Peyer's patch (tissue), 4 donors: ENCODE measurements around the gene CPO.

ENCODE experiments used
- POLR2A ChIP-seq, 2 donors: fragments of 450-650 bp; IDR thresholded peaks; one replicate each; pipeline ENCODE4 v1.5.1; 2017; ENCODE audit warnings: antibody characterized with exemption in 2 of 2, mild to moderate bottlenecking in 2 of 2, moderate library complexity in 2 of 2
- TF ChIP-seq, protein P1 (sequence below), 6 experiments: fragments of 450-650 bp in 4 of 6; fragments of 200-600 bp in 2 of 6; sonication (generic) in 1 of 6; IDR thresholded peaks; one replicate each; pipeline ENCODE4 v1.5.1; 2017 to 2019; ENCODE audit warnings: antibody characterized with exemption in 6 of 6, mild to moderate bottlenecking in 3 of 6, moderate library complexity in 1 of 6

DNA sequence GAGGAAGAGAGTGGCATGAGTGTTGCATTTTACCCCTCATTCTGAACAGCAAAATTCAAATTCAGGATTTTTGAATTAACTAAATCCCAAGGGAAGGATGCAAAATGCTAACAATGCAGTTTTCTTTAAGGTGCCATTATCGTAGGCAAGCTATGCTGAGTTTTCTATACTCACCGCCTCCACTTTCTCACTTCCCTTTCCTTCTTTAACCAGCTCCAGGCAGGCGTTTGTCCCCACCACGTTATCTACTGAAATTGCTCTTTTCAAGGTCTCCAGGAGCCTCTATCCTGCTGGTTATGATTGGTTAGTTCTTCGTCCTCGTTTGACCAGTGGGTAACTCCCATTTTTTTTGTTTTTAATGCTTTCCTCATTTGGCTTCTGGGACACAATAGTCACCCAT lies 1.8 kb upstream of the CPO start:
- TF ChIP-seq, protein P1, sequence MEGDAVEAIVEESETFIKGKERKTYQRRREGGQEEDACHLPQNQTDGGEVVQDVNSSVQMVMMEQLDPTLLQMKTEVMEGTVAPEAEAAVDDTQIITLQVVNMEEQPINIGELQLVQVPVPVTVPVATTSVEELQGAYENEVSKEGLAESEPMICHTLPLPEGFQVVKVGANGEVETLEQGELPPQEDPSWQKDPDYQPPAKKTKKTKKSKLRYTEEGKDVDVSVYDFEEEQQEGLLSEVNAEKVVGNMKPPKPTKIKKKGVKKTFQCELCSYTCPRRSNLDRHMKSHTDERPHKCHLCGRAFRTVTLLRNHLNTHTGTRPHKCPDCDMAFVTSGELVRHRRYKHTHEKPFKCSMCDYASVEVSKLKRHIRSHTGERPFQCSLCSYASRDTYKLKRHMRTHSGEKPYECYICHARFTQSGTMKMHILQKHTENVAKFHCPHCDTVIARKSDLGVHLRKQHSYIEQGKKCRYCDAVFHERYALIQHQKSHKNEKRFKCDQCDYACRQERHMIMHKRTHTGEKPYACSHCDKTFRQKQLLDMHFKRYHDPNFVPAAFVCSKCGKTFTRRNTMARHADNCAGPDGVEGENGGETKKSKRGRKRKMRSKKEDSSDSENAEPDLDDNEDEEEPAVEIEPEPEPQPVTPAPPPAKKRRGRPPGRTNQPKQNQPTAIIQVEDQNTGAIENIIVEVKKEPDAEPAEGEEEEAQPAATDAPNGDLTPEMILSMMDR (IDR thresholded peaks at IDR 0.05), result no peak
- TF ChIP-seq POLR2A (IDR thresholded peaks at IDR 0.05), result no peak
